ENCODE results near the gene HPSE2.

The HPSE2 gene

GRCh38 chr10:98833542-98833941 lies 402.1 kb downstream of the HPSE2 start:
- no peak for DNase-seq (ENCODE audit: low read depth in 2 of 2)

GRCh38 chr10:98832738-98833137 lies 402.9 kb downstream of the HPSE2 start:
- DNase-seq (ENCODE audit: low read depth in 2 of 2) = no peak

GRCh38 chr10:98832196-98832595 lies 403.5 kb downstream of the HPSE2 start:
- DNase-seq (ENCODE audit: low read depth in 2 of 2) = no peak

GRCh38 chr10:98831391-98831790 lies 404.3 kb downstream of the HPSE2 start:
- no peak for DNase-seq (ENCODE audit: low read depth in 2 of 2)

GRCh38 chr10:98825741-98826140 lies 409.9 kb downstream of the HPSE2 start:
- DNase-seq (ENCODE audit: low read depth in 2 of 2) = peak in 1 of 2 experiments; percentile 1

GRCh38 chr10:98817396-98817795 lies 418.3 kb downstream of the HPSE2 start:
- no peak for DNase-seq (ENCODE audit: low read depth in 2 of 2)

- no peak for DNase-seq (ENCODE audit: low read depth in 2 of 2)
These were observed 420.4 kb downstream of the HPSE2 start for GRCh38 chr10:98815039-98815885.

GRCh38 chr10:98814470-98814869 lies 421.2 kb downstream of the HPSE2 start:
- DNase-seq (ENCODE audit: low read depth in 2 of 2) = no peak

- no peak for DNase-seq (ENCODE audit: low read depth in 2 of 2)
These were observed 427.3 kb downstream of the HPSE2 start for GRCh38 chr10:98808282-98808892.

GRCh38 chr10:98800263-98800662 lies 435.4 kb downstream of the HPSE2 start:
- DNase-seq (ENCODE audit: low read depth in 2 of 2) = no peak

- no peak for DNase-seq (ENCODE audit: low read depth in 2 of 2)
These were observed 440.2 kb downstream of the HPSE2 start for GRCh38 chr10:98795467-98795866.

- DNase-seq (ENCODE audit: low read depth in 2 of 2) = no peak
These were observed 444.8 kb downstream of the HPSE2 start for GRCh38 chr10:98790817-98791216.

- DNase-seq (ENCODE audit: low read depth in 2 of 2) = no peak
These were observed 457.3 kb downstream of the HPSE2 start for GRCh38 chr10:98778277-98778759.

- DNase-seq (ENCODE audit: low read depth in 2 of 2) = peak; percentile 36 to 47
These were observed 477.2 kb downstream of the HPSE2 start for GRCh38 chr10:98758463-98758862.

GRCh38 chr10:98748298-98748697 lies 487.4 kb downstream of the HPSE2 start:
- peak; percentile 5 to 12 for DNase-seq (ENCODE audit: low read depth in 2 of 2)

- no peak for DNase-seq (ENCODE audit: low read depth in 2 of 2)
These were observed 490.0 kb downstream of the HPSE2 start for GRCh38 chr10:98745645-98746044.

- no peak for DNase-seq (ENCODE audit: low read depth in 2 of 2)
These were observed 515.1 kb downstream of the HPSE2 start for GRCh38 chr10:98720551-98720950.

GRCh38 chr10:98713586-98713985 lies 522.1 kb downstream of the HPSE2 start:
- DNase-seq (ENCODE audit: low read depth in 2 of 2) = no peak

- no peak for DNase-seq (ENCODE audit: low read depth in 2 of 2)
These were observed 539.1 kb downstream of the HPSE2 start for GRCh38 chr10:98696516-98696915.

- no peak for DNase-seq (ENCODE audit: low read depth in 2 of 2)
These were observed 540.8 kb downstream of the HPSE2 start for GRCh38 chr10:98694883-98695282.

GRCh38 chr10:98694014-98694413 lies 541.6 kb downstream of the HPSE2 start:
- no peak for DNase-seq (ENCODE audit: low read depth in 2 of 2)

GRCh38 chr10:98687685-98688084 lies 548.0 kb downstream of the HPSE2 start:
- no peak for DNase-seq (ENCODE audit: low read depth in 2 of 2)

Data from fibroblast of skin of left quadriceps (primary cell).